HEK293 (cell line): Measurements from ENCODE around the gene WNT7A.

Source experiments
- CTCF ChIA-PET: fragments of 350-600 bp; formaldehyde crosslinking; extraction: SDS; loops from one replicate; lab custom pipeline; 2021; ENCODE audit warnings: antibody characterized with exemption; lab: Yijun Ruan, JAX
- POLR2A ChIA-PET: fragments of 300-600 bp; formaldehyde crosslinking; extraction: SDS; loops from one replicate; lab custom pipeline; 2020; ENCODE audit warnings: antibody characterized with exemption, inconsistent platforms; lab: Yijun Ruan, JAX
- H3K27ac ChIP-seq: fragments of 200-500 bp; sonication (Bioruptor generic); 2 replicates; pipeline ENCODE4 v1.5.1; 2014; ENCODE audit warnings: low read depth, low read length, control low read depth, inconsistent platforms; ENCODE audit errors: extremely low read depth
- H3K36me3 ChIP-seq, 2 experiments: fragments of 200-500 bp in 1 of 2; sonication (Bioruptor generic) in 1 of 2; 1 replicate in 1 of 2; 2 replicates in 1 of 2; pipeline ENCODE4 v1.5.1; 2014 to 2017; ENCODE audit warnings: inconsistent platforms in 2 of 2, low read length in 2 of 2; ENCODE audit not compliant: control insufficient read depth in 2 of 2, insufficient read depth in 1 of 2
- H3K4me1 ChIP-seq: fragments of 200-500 bp; sonication (Bioruptor generic); 2 replicates; pipeline ENCODE4 v1.5.1; 2014; ENCODE audit warnings: mild to moderate bottlenecking, low read length, inconsistent platforms; ENCODE audit not compliant: control insufficient read depth, insufficient read depth
- H3K4me3 ChIP-seq: 2 replicates; pipeline ENCODE4 v1.5.1; 2011; ENCODE audit warnings: low read depth, mild to moderate bottlenecking, control low read depth, low read length, moderate library complexity
- H3K9me3 ChIP-seq: fragments of 200-500 bp; sonication (Bioruptor generic); 2 replicates; pipeline ENCODE4 v1.5.1; 2014; ENCODE audit warnings: low read depth, low read length, inconsistent platforms; ENCODE audit not compliant: control insufficient read depth, insufficient read depth
- ELK4 ChIP-seq: IDR thresholded peaks from 2 replicates; pipeline ENCODE4 v1.6.1; 2011; ENCODE audit warnings: mild to moderate bottlenecking, low read depth, low read length, borderline replicate concordance
- PRDM4 ChIP-seq: fragments of 450-650 bp; formaldehyde crosslinking; IDR thresholded peaks from 2 replicates; pipeline ENCODE4 v1.5.1; 2017; ENCODE audit warnings: missing biosample characterization, missing genetic modification characterization
- REPIN1 ChIP-seq: fragments of 450-650 bp; formaldehyde crosslinking; IDR thresholded peaks from 2 replicates; pipeline ENCODE4 v1.5.1; 2017; ENCODE audit warnings: missing biosample characterization, missing genetic modification characterization, low read depth
- SP2 ChIP-seq: fragments of 450-650 bp; formaldehyde crosslinking; IDR thresholded peaks from 2 replicates; pipeline ENCODE4 v1.5.1; 2016; ENCODE audit warnings: missing biosample characterization, missing genetic modification characterization
- ZBTB17 ChIP-seq: fragments of 450-650 bp; formaldehyde crosslinking; IDR thresholded peaks from 2 replicates; pipeline ENCODE4 v1.5.1; 2016; ENCODE audit warnings: missing biosample characterization, missing genetic modification characterization
- ZNF175 ChIP-seq: fragments of 450-650 bp; formaldehyde crosslinking; IDR thresholded peaks from 2 replicates; pipeline ENCODE4 v1.5.1; 2016; ENCODE audit warnings: missing biosample characterization, missing genetic modification characterization
- ZNF248 ChIP-seq: fragments of 450-650 bp; formaldehyde crosslinking; IDR thresholded peaks from 2 replicates; pipeline ENCODE4 v1.5.1; 2017; ENCODE audit warnings: missing biosample characterization, missing genetic modification characterization
- ZNF341 ChIP-seq: fragments of 450-650 bp; formaldehyde crosslinking; IDR thresholded peaks from 2 replicates; pipeline ENCODE4; 2016; ENCODE audit warnings: low read depth, missing biosample characterization, missing genetic modification characterization
- ZNF544 ChIP-seq: fragments of 450-650 bp; formaldehyde crosslinking; IDR thresholded peaks from 2 replicates; pipeline ENCODE4 v1.5.0; 2017; ENCODE audit warnings: missing biosample characterization, missing genetic modification characterization
- ZNF580 ChIP-seq: fragments of 450-650 bp; formaldehyde crosslinking; IDR thresholded peaks from 2 replicates; pipeline ENCODE4 v1.5.1; 2016; ENCODE audit warnings: missing biosample characterization, missing genetic modification characterization
- ZNF785 ChIP-seq: fragments of 450-650 bp; formaldehyde crosslinking; IDR thresholded peaks from 2 replicates; pipeline ENCODE4 v1.5.1; 2016; ENCODE audit warnings: missing biosample characterization, missing genetic modification characterization
- ZSCAN16 ChIP-seq: fragments of 450-650 bp; formaldehyde crosslinking; IDR thresholded peaks from 2 replicates; pipeline ENCODE4 v1.5.1; 2016; ENCODE audit warnings: missing biosample characterization, missing genetic modification characterization
- TF ChIP-seq, protein P1 (sequence below): fragments of 450-650 bp; formaldehyde crosslinking; conservative IDR thresholded peaks from 2 replicates; pipeline ENCODE4 v1.5.1; 2016; ENCODE audit warnings: low read depth, missing biosample characterization, missing genetic modification characterization
- TF ChIP-seq, protein P2 (sequence below): fragments of 450-650 bp; formaldehyde crosslinking; IDR thresholded peaks from 2 replicates; pipeline ENCODE4 v1.5.1; 2016; ENCODE audit warnings: missing biosample characterization, missing genetic modification characterization, borderline replicate concordance

Gene WNT7A

DNA sequence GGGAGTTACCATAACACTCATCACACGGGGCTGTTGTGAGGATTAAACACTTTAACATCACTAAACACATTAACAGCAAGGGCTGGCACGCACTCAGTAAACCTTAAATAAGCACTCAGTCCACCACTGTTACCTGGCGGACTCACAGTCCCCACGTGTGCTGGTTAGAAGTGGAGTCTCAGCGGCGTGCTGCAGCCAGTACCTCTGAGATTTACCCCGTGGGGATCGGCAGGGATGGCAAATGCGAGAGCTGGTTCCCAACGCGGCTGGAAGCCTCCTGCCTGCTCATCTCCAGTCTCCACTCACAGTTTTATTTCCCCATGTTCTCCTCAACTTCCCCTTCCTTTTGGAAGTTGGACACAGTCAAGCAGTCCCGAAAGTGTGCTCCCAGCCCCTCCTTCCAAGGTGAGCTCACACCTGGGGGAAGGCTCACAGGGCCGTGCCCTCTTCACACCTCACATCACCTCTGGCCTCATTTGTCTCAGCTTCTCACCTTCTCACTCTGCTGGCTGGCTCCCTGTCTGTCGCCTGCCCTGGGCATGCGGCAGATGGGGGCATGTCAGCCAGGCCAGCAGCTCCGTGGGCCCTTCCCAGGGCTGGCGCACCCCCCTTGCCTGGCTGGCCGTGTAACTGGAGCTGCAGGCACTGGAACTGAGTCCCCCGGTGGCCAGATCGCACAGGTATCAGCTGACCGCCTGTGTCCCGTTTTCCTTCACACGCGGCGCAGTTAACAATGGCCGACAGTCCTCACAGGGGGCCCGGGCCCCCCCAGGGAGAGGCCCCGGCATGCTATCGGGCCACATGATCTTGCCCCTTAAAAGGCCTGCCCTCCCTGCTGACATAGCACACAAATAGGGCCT, 87.1 kb downstream of the WNT7A start:
- TF ChIP-seq ZSCAN16 (tag by site-specific recombination) = no peak
- TF ChIP-seq ZNF341 (tag by site-specific recombination) = peak; percentile 59; the same call in 1 of the 2 replicates
- H3K27ac ChIP-seq = no peak overlapping the region
- H3K36me3 ChIP-seq = no peaks in the 10 kb centered on the region
- no peak overlapping the region for H3K4me3 ChIP-seq
- ChIA-PET CTCF (interaction anchor here (0.6 kb wide), 1 partner anchor 98 kb away, joined by 3 read pairs; no protein-coding TSS in a partner anchor), POLR2A (no interaction called here)
- no peaks in the 10 kb centered on the region for H3K9me3 ChIP-seq
- no peaks in the 10 kb centered on the region for H3K4me1 ChIP-seq

- CTCF ChIA-PET = no interaction called here
- no peak overlapping the region for H3K4me3 ChIP-seq
- no peaks in the 10 kb centered on the region for H3K36me3 ChIP-seq
- H3K4me1 ChIP-seq = no peaks in the 10 kb centered on the region
- H3K27ac ChIP-seq = no peak overlapping the region
- TF ChIP-seq ZNF580 (tag by site-specific recombination) (no peak), ZNF544 (no peak), ZNF248 (tag by site-specific recombination) (no peak), ZBTB17 (tag by site-specific recombination) (no peak), ZNF785 (tag by site-specific recombination) (no peak), SP2 (tag by site-specific recombination) (no peak), ZNF175 (tag by site-specific recombination) (no peak), ELK4 (no peak), REPIN1 (tag by site-specific recombination) (no peak), PRDM4 (no peak)
- TF ChIP-seq, protein P1, sequence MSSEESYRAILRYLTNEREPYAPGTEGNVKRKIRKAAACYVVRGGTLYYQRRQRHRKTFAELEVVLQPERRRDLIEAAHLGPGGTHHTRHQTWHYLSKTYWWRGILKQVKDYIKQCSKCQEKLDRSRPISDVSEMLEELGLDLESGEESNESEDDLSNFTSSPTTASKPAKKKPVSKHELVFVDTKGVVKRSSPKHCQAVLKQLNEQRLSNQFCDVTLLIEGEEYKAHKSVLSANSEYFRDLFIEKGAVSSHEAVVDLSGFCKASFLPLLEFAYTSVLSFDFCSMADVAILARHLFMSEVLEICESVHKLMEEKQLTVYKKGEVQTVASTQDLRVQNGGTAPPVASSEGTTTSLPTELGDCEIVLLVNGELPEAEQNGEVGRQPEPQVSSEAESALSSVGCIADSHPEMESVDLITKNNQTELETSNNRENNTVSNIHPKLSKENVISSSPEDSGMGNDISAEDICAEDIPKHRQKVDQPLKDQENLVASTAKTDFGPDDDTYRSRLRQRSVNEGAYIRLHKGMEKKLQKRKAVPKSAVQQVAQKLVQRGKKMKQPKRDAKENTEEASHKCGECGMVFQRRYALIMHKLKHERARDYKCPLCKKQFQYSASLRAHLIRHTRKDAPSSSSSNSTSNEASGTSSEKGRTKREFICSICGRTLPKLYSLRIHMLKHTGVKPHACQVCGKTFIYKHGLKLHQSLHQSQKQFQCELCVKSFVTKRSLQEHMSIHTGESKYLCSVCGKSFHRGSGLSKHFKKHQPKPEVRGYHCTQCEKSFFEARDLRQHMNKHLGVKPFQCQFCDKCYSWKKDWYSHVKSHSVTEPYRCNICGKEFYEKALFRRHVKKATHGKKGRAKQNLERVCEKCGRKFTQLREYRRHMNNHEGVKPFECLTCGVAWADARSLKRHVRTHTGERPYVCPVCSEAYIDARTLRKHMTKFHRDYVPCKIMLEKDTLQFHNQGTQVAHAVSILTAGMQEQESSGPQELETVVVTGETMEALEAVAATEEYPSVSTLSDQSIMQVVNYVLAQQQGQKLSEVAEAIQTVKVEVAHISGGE (tag by site-specific recombination) = no peak
- TF ChIP-seq, protein P2, sequence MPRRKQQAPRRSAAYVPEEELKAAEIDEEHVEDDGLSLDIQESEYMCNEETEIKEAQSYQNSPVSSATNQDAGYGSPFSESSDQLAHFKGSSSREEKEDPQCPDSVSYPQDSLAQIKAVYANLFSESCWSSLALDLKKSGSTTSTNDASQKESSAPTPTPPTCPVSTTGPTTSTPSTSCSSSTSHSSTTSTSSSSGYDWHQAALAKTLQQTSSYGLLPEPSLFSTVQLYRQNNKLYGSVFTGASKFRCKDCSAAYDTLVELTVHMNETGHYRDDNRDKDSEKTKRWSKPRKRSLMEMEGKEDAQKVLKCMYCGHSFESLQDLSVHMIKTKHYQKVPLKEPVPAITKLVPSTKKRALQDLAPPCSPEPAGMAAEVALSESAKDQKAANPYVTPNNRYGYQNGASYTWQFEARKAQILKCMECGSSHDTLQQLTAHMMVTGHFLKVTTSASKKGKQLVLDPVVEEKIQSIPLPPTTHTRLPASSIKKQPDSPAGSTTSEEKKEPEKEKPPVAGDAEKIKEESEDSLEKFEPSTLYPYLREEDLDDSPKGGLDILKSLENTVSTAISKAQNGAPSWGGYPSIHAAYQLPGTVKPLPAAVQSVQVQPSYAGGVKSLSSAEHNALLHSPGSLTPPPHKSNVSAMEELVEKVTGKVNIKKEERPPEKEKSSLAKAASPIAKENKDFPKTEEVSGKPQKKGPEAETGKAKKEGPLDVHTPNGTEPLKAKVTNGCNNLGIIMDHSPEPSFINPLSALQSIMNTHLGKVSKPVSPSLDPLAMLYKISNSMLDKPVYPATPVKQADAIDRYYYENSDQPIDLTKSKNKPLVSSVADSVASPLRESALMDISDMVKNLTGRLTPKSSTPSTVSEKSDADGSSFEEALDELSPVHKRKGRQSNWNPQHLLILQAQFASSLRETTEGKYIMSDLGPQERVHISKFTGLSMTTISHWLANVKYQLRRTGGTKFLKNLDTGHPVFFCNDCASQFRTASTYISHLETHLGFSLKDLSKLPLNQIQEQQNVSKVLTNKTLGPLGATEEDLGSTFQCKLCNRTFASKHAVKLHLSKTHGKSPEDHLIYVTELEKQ = no peak
- TF ChIP-seq, all 188 proteins: peak for 0
- POLR2A ChIA-PET = no interaction called here
- H3K9me3 ChIP-seq = no peaks in the 10 kb centered on the region
Measured at GRCh38 chr3:13792051-13792490, 87.8 kb downstream of the WNT7A start.
